ENCODE data around the gene RAD1.

The RAD1 gene

DNA sequence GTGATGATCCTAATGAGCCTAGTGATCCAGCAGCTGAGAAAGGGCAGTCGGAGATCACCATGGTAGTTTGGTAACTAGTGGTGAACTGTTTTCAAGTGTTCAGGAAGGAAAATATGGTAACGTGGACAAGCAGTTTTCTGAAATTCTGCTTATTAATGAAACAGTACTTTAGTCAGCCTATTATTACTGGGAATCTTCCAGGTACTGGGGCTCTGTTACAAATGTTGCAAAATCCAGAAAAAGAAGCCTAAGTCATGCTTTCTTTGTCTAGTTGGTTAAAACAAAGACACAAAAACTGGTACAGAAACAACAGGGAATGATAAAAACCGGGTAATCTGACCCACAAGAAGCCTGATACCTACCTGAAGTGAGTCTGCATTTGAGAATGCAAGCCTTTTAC is 58.1 kb downstream of the RAD1 start:
- DNase-seq (ENCODE audit: low spot score): no peak
- no peak overlapping the region for H3K27ac ChIP-seq
- no peak for TF ChIP-seq CTCF (IDR thresholded peaks at IDR 0.05)
- H3K4me3 ChIP-seq: no peak overlapping the region

Data from coronary artery (tissue), 2 donors.